GM21529 (cell line): Measurements from ENCODE around the gene ACTL6B.
"Not testable (repeated sequence)": the region's sequence is repeated elsewhere in the genome, so short reads cannot be mapped to it uniquely, and the experiment has no call there.

ENCODE experiments used
- ATAC-seq: cut with Tn5 transposase; IDR thresholded peaks from one replicate; pipeline ENCODE4 v1.9.1; 2021; ENCODE audit not compliant: unreplicated experiment

Gene ACTL6B

GRCh38 chr7:100671353-100672327 lies 15.4 kb upstream of the ACTL6B start:
- no peak for ATAC-seq

DNA sequence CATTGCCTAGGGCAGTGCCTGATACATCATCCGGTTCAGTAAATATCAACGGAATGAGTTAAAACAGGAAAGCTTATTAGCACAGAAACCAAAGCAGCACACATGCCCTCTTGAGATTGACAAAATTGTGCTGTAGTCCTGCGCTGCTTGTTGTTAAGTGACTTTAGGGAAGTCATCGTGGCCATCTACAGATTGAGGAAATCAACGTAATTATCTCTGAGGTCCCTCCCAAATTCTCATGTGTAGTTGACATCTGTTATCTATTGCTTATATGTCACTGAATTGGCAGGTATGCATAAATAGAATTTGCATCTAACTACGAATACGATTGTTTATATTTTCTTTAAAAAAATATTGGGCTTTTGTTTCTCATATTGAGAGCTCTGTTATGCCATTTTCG lies 13.8 kb upstream of the ACTL6B start:
- no peak for ATAC-seq

GRCh38 chr7:100669106-100669505 lies 12.9 kb upstream of the ACTL6B start:
- ATAC-seq: not testable (repeated sequence)

DNA sequence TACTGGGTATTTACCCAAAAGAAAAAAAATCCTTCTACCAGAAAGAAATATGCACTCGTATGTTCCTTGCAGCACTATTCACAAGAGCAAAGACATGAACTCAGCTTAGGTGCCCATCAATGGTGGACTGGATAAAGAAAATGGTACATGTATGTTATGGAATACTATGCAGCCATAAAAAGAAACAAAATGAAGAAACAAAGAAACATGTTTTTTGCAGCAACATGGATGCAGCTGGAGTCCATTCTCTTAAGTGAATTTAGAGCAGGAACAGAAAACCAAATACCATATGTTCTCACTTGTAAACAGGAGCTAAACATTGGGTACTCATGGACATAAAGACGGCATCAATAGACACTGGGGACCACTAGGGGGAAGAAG lies 11.8 kb upstream of the ACTL6B start:
- ATAC-seq: no peak

- no peak for ATAC-seq
Measured at GRCh38 chr7:100667331-100668068, 11.3 kb upstream of the ACTL6B start.

GRCh38 chr7:100665168-100665726 lies 9.0 kb upstream of the ACTL6B start:
- no peak for ATAC-seq

DNA sequence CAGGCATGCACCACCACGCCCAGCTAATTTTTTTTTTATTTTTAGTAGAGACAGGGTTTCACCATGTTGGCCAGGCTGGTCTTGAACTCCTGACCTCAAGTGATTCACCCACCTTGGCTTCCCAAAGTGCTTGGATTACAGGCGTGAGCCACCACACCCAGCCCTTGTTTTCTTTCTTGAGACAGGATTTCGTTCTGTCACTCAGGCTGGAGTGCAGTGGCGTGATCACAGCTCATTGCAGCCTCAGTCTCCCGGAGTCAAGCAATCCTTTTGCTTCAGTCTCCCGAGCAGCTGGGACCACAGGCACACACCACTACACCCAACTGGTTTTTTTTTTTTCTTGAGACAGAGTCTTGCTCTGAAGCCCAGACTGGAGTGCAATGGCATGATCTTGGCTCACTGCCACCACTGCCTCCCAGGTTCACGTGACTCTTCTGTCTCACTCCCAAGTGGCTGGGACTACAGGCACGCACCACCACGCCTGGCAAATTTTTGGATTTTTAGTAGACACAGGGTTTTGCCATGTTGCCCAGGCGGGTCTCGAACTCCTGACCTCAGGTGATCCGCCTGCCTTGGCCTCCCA lies 6.0 kb upstream of the ACTL6B start:
- ATAC-seq: not testable (repeated sequence)

DNA sequence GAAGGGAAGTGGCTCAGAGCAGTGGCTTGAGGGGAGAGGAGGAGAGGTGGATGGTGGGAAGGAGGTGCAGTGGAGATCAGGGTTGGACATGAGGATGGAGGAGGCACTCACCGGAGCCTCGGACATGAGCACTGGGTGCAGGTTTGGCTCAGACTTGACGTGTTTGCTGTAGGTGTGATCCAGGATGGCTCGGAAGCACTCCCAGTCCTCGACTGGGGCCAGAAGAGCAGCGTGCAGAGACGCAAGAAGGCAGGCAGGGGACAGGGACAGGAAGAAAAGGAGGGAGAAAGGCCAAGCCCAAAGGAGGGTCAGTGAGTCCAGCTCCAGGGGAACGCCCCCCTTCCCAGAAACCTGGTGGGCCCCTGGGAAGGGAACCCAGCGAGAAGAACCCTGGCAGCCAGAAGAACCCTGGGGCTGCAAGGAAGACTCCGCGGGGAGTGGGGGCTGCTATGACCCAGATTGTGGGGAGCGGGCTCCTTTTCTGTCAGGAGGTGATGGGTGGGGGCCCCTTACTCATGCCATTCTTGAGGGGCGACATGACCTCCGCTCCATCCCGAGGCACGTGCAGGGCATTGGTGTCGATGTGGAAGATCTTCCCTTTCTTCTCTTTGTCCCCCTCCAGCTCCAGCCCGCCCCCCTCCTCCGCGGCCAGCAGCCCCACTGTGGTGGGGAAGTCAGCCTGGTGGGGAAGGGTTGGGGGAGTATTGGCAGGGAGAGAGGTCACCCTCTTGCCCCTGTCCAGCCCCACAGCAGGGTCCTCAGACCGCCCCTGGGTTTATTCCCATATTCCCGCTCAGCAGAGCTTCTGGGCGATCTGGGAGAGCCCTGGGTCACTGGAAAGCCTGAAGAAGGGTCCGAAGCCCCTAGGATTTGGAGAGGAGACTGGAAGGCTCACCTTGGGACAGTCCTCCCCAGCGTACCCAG lies 1.1 kb downstream of the ACTL6B start:
- ATAC-seq: no peak

- ATAC-seq: no peak
Measured at GRCh38 chr7:100649826-100650565, 6.3 kb downstream of the ACTL6B start.

GRCh38 chr7:100642534-100642907 lies 13.7 kb downstream of the ACTL6B start:
- ATAC-seq: no peak

DNA sequence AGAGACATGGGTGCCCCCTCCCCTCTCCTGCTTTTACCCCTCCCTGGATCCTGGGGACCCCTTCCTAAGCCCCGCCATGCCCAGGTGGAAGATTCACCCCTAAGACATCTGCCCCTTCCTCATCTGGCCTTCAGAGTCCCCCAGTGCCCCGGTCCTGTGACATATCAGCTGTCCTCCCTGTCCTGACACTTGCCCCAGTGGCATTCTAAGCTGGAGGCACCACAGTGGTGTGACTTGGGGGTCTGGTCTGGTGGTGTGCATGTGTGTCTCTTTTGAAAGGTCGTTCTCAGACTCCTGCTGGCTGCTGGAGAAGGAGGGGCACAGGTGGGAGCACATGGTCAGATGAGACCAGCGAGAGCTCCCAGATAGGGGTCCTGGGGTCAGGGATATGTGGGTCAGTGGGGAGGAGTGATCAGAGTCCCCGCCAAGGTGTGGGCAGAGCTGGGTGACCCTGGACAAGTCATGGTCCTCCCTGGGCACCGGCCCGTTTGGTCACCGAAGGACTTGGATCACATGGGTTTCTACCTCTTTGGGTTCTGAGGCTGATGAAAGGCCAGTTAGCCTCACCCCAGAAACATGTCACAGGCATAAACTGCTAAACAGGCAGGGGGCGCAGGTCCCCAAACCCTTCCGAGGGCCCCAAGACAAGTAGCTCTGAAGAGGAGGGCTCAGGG lies 14.3 kb downstream of the ACTL6B start:
- ATAC-seq: no peak

GRCh38 chr7:100641463-100641859 lies 14.8 kb downstream of the ACTL6B start, which contains the start of gene TFR2:
Gene TFR2 (minus strand): TSS chr7:100641552. CDS start chr7:100641509, 43 bp downstream.
- ATAC-seq: no peak

DNA sequence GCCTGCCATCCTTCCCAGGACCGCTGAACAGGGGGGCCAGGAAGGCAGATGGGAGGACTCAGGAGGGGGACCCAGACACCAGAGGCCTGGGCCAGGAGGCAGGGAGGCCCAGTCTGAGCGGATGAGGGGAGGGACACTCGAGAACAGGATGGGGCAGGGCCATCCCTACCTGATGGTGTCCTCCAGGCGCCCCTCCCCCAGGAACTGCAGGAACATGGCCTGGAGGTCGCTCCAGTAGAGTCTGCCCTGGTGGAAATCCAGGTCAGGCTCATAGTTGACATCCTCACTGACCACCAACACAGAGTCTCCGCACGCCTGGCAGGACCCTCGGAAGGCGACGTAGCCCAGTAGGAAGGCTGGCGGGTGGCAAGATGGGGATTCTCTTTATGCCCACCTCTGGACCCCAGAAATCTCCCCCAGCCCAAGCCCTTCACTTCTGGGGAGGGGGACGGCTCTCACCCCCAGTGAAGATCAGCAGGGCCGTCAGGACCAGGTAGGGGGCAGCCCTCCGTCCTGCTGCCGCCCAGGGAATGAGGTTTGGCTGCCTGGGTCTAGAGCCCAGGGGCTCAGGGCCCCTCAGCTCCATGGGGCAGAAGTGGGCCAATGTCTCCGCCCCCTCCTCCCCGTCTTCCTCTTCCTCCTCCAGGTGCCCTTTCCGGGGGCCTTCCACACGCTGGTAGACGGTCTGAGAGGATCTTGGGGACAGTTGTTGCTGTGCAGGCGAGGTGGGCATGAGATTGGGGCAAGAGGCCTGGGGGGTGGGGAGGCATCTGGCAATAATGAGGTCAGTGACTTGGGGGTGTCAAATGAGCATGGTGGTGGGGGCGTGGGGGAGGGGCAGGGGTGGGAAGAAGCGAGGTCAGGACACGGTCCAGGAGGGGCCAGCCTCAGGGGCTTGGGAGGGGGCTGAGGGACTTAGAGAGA lies 15.5 kb downstream of the ACTL6B start:
- ATAC-seq: no peak

DNA sequence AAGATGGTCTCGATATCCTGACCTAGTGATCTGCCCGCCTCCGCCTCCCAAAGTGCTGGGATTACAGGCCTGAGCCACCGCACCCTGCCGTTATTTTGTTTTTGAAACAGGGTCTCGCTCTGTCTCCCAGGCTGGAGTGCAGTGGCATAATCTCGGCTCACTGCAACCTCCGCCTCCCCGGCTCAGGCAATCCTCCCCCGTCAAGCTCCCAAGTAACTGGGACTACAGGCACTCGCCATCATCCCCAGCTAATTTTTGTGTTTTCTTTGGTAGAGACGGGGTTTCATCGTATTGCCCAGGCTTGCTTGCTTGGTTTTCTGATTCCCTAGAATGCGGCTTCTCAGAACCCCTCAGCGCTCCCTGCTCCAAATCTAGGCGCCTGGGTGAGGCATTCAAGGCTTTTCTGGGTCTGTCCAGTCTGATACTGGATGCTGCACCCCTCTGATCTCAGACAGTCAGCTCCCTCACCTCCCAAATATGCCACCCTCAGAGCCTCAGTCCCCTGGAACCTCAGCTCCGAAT lies 16.2 kb downstream of the ACTL6B start:
- no peak for ATAC-seq

GRCh38 chr7:100632951-100633717 lies 23.1 kb downstream of the ACTL6B start:
- peak; percentile 55 for ATAC-seq

DNA sequence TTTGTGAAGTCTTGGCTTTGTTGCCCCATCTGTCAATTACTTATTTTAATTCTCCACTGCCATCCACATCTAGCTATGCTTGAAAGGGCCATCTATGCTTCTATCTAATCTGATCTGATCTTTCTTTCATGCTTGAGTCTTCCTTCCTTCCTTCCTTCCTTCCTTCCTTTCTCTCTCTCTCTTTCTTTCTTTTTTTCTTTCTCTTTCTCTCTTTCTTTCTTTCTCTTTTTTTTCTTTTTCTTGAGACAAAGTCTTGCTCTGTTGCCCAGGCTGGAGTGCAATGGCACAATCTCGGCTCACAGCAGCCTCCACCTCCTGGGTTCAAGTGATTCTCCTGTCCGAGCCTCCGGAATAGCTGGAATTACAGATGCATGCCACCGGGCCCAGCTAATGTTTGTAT lies 26.2 kb downstream of the ACTL6B start:
- no peak for ATAC-seq

- ATAC-seq: no peak
Measured at GRCh38 chr7:100629117-100629716, 27.0 kb downstream of the ACTL6B start.
